Trophoblast cell (in vitro differentiated cells and primary cell): Measurements from ENCODE around the gene UST. TPM values are rescaled to one million over a fixed set of nuclear protein-coding genes. Genes with fewer than 3 reads are reported as not detected.

Source experiments
- DNase-seq, 2 donors: peaks; one replicate each; pipeline ENCODE4 v3.0.0-alpha.2; 2016
- H2AFZ ChIP-seq: 2 replicates; pipeline ENCODE4 v1.6.1; 2013; ENCODE audit warnings: low read length, moderate library complexity, mild to moderate bottlenecking; ENCODE audit not compliant: insufficient read depth, poor library complexity
- H2AK5ac ChIP-seq: 2 replicates; pipeline ENCODE4 v1.6.1; 2013; ENCODE audit warnings: mild to moderate bottlenecking, low read length
- H2BK120ac ChIP-seq: 2 replicates; pipeline ENCODE4 v1.6.1; 2013; ENCODE audit warnings: low read length, mild to moderate bottlenecking, moderate library complexity; ENCODE audit not compliant: insufficient read depth, poor library complexity
- H2BK12ac ChIP-seq: 2 replicates; pipeline ENCODE4 v1.6.1; 2013; ENCODE audit warnings: mild to moderate bottlenecking, low read length, moderate library complexity
- H2BK5ac ChIP-seq: 2 replicates; pipeline ENCODE4 v1.6.1; 2013; ENCODE audit warnings: low read length, low read depth, moderate library complexity, mild to moderate bottlenecking; ENCODE audit not compliant: poor library complexity
- H3K14ac ChIP-seq: 2 replicates; pipeline ENCODE4 v1.6.1; 2013; ENCODE audit warnings: mild to moderate bottlenecking, low read length
- H3K18ac ChIP-seq: 2 replicates; pipeline ENCODE4 v1.6.1; 2013; ENCODE audit warnings: mild to moderate bottlenecking, low read length
- H3K23ac ChIP-seq: 2 replicates; pipeline ENCODE4 v1.6.1; 2013; ENCODE audit warnings: low read length
- H3K27ac ChIP-seq: 2 replicates; pipeline ENCODE4 v1.5.1; 2013; ENCODE audit warnings: low read depth, mild to moderate bottlenecking, inconsistent platforms, low read length, moderate library complexity
- H3K27me3 ChIP-seq: 2 replicates; pipeline ENCODE4 v1.6.1; 2013; ENCODE audit warnings: inconsistent platforms, mild to moderate bottlenecking, low read length, moderate library complexity; ENCODE audit not compliant: insufficient read depth
- H3K36me3 ChIP-seq, 2 experiments: 1 replicate in 1 of 2; 2 replicates in 1 of 2; pipeline ENCODE4 v1.6.1; 2013; ENCODE audit warnings: low read length in 2 of 2, mild to moderate bottlenecking in 2 of 2, moderate library complexity in 1 of 2; ENCODE audit not compliant: insufficient read depth in 2 of 2, control insufficient read depth in 1 of 2
- H3K4ac ChIP-seq: 2 replicates; pipeline ENCODE4 v1.6.1; 2013; ENCODE audit warnings: low read depth, mild to moderate bottlenecking, low read length, moderate library complexity
- H3K4me1 ChIP-seq, 2 experiments: 1 replicate in 1 of 2; 2 replicates in 1 of 2; pipeline ENCODE4 v1.6.1; 2013; ENCODE audit warnings: low read length in 2 of 2, mild to moderate bottlenecking in 2 of 2, moderate library complexity in 1 of 2; ENCODE audit not compliant: insufficient read depth in 2 of 2, control insufficient read depth in 1 of 2
- H3K4me2 ChIP-seq: 2 replicates; pipeline ENCODE4 v1.6.1; 2013; ENCODE audit warnings: inconsistent platforms, mild to moderate bottlenecking, low read length, moderate library complexity
- H3K4me3 ChIP-seq: 2 replicates; pipeline ENCODE4 v1.5.1; 2013; ENCODE audit warnings: mild to moderate bottlenecking, low read depth, low read length, inconsistent platforms
- H3K79me1 ChIP-seq: one replicate; pipeline ENCODE4 v1.6.1; 2013; ENCODE audit warnings: low read length
- H3K79me2 ChIP-seq: 2 replicates; pipeline ENCODE4 v1.6.1; 2013; ENCODE audit warnings: low read length, mild to moderate bottlenecking; ENCODE audit not compliant: control insufficient read depth, insufficient read depth, poor library complexity
- H3K9ac ChIP-seq: 2 replicates; pipeline ENCODE4 v1.6.1; 2013; ENCODE audit warnings: mild to moderate bottlenecking, low read length
- H3K9me3 ChIP-seq: 2 replicates; pipeline ENCODE4 v1.6.1; 2013; ENCODE audit warnings: low read depth, mild to moderate bottlenecking, control low read depth, inconsistent platforms, low read length; ENCODE audit not compliant: insufficient read depth
- H4K12ac ChIP-seq: 2 replicates; pipeline ENCODE4 v1.6.1; 2013; ENCODE audit warnings: low read depth, mild to moderate bottlenecking, low read length, moderate library complexity
- H4K8ac ChIP-seq: 2 replicates; pipeline ENCODE4 v1.6.1; 2013; ENCODE audit warnings: low read depth, mild to moderate bottlenecking, low read length, moderate library complexity
- H4K91ac ChIP-seq: one replicate; pipeline ENCODE4 v1.6.1; 2013; ENCODE audit warnings: low read depth, mild to moderate bottlenecking, low read length, moderate library complexity
- WGBS: extraction: QIAGEN DNeasy Blood & Tissue Kit; methylation state at CpG from one replicate; pipeline ENCODE4 v1.1.7; 2013; ENCODE audit warnings: missing lambda C conversion rate; ENCODE audit not compliant: insufficient read length, insufficient coverage; ENCODE audit errors: extremely low coverage; 5-methylcytosine and 5-hydroxymethylcytosine counted together
- polyA plus RNA-seq: library from polyadenylated mRNA; stranded (reverse); fragments of 200-250 nt; gene quantifications from 2 replicates; pipeline ENCODE4 v1.2.3, GENCODE V29; 2013

Gene UST
- polyA plus RNA-seq, result 13.0 and 14.0 TPM in 2 replicates

GRCh38 chr6:148746363-148747144, at the start of gene UST:
Gene UST, plus strand, starts transcription at chr6:148747030. Its CDS starts 401 bp downstream, at chr6:148747431.
- no CpG with 5 or more reads among the region's 50 CpGs for WGBS
- no peaks in the 10 kb centered on the region for H3K27me3 ChIP-seq
- H3K4me1 ChIP-seq, result peaks cover 4 to 13% of the 10 kb centered on the region in 2 experiments

GRCh38 chr6:148697895-148698440, 48.9 kb upstream of the UST start:
- WGBS, result no CpG with 5 or more reads among the region's 26 CpGs
- no peak overlapping the region for H3K23ac ChIP-seq

More at GRCh38 chr6:148746363-148747144, at the start of gene UST:
- Histone ChIP-seq H3K23ac (no peak within 1 kb of the TSS), H3K4me2 (peak within 1 kb of the TSS; percentile 83), H3K18ac (no peak within 1 kb of the TSS), H3K4me3 (peak within 1 kb of the TSS; percentile 85), H3K9ac (peak within 1 kb of the TSS; percentile 50), H3K79me2 (no peaks in the 10 kb centered on the region), H2BK12ac (no peak within 1 kb of the TSS), H2AK5ac (no peak within 1 kb of the TSS), H3K79me1 (no peaks in the 10 kb centered on the region), H2BK120ac (no peak within 1 kb of the TSS), H3K36me3 (no peaks in the 10 kb centered on the region), H3K27ac (peak within 1 kb of the TSS; percentile 11), H4K91ac (no peak within 1 kb of the TSS), H3K4ac (no peak within 1 kb of the TSS), H4K12ac (no peak within 1 kb of the TSS), H4K8ac (peak within 1 kb of the TSS; percentile 2), H3K9me3 (peaks cover 2% of the 10 kb centered on the region), H2AFZ (peak within 1 kb of the TSS; percentile 62), H3K14ac (no peak within 1 kb of the TSS), H2BK5ac (no peak within 1 kb of the TSS)
- peak; percentile 49 to 68 for DNase-seq

GRCh38 chr6:148698671-148699180, 48.1 kb upstream of the UST start:
- no peak overlapping the region for H2AK5ac ChIP-seq
- no peak overlapping the region for H2BK12ac ChIP-seq
- no peak overlapping the region for H2AFZ ChIP-seq
- no peak overlapping the region for H4K8ac ChIP-seq
- DNase-seq, result no peak
- H3K79me2 ChIP-seq, result no peaks in the 10 kb centered on the region
- no peaks in the 10 kb centered on the region for H3K36me3 ChIP-seq
- H2BK120ac ChIP-seq, result no peak overlapping the region
- H3K4me3 ChIP-seq, result no peak overlapping the region
- no peak overlapping the region for H3K14ac ChIP-seq
- no peak overlapping the region for H3K4me2 ChIP-seq
- no peaks in the 10 kb centered on the region for H3K27me3 ChIP-seq
- no peak overlapping the region for H3K23ac ChIP-seq
- no peak overlapping the region for H4K12ac ChIP-seq
- H4K91ac ChIP-seq, result no peak overlapping the region
- no peaks in the 10 kb centered on the region for H3K4me1 ChIP-seq
- H2BK5ac ChIP-seq, result no peak overlapping the region
- peaks cover 6% of the 10 kb centered on the region for H3K9me3 ChIP-seq
- no peaks in the 10 kb centered on the region for H3K79me1 ChIP-seq
- no peak overlapping the region for H3K4ac ChIP-seq
- no peak overlapping the region for H3K18ac ChIP-seq
- no peak overlapping the region for H3K9ac ChIP-seq
- no peak overlapping the region for H3K27ac ChIP-seq
- no CpG with 5 or more reads among the region's 27 CpGs for WGBS

More at GRCh38 chr6:148697895-148698440, 48.9 kb upstream of the UST start:
- Histone ChIP-seq H4K8ac (no peak overlapping the region), H2BK120ac (no peak overlapping the region), H3K4me2 (no peak overlapping the region), H4K91ac (no peak overlapping the region), H3K4me3 (no peak overlapping the region), H3K9me3 (peaks cover 6% of the 10 kb centered on the region), H3K27me3 (no peaks in the 10 kb centered on the region), H2AK5ac (no peak overlapping the region), H4K12ac (no peak overlapping the region), H2BK5ac (no peak overlapping the region), H3K79me1 (no peaks in the 10 kb centered on the region), H3K79me2 (no peaks in the 10 kb centered on the region), H3K9ac (no peak overlapping the region), H3K18ac (no peak overlapping the region), H2AFZ (no peak overlapping the region), H3K36me3 (no peaks in the 10 kb centered on the region), H3K14ac (no peak overlapping the region), H3K4me1 (no peaks in the 10 kb centered on the region), H3K4ac (no peak overlapping the region), H3K27ac (no peak overlapping the region), H2BK12ac (no peak overlapping the region)
- DNase-seq, result no peak

- Histone ChIP-seq H3K79me2 (no peaks in the 10 kb centered on the region), H3K79me1 (no peaks in the 10 kb centered on the region), H3K27me3 (no peaks in the 10 kb centered on the region), H3K4me3 (no peak overlapping the region), H2BK120ac (no peak overlapping the region), H3K36me3 (no peaks in the 10 kb centered on the region), H4K91ac (no peak overlapping the region), H3K9ac (no peak overlapping the region), H2AK5ac (no peak overlapping the region), H3K4ac (no peak overlapping the region), H3K4me1 (no peaks in the 10 kb centered on the region), H4K12ac (no peak overlapping the region), H3K23ac (no peak overlapping the region), H2AFZ (no peak overlapping the region), H3K9me3 (peaks cover 6% of the 10 kb centered on the region), H3K18ac (no peak overlapping the region), H3K14ac (no peak overlapping the region), H2BK5ac (no peak overlapping the region), H2BK12ac (no peak overlapping the region), H4K8ac (no peak overlapping the region), H3K27ac (no peak overlapping the region), H3K4me2 (no peak overlapping the region)
- no peak for DNase-seq
- WGBS, result no CpG with 5 or more reads among the region's 2 CpGs
Observed at GRCh38 chr6:148700047-148700715, 46.6 kb upstream of the UST start.
